PC-9 (cell line): Measurements from ENCODE around the gene CDPF1. TPM values are rescaled to one million over a fixed set of nuclear protein-coding genes. Genes with fewer than 3 reads are reported as not detected.

Experiments
- BruUV-seq: library from RNA; stranded (reverse); fragments of 400-500 nt; replicated peaks from 2 replicates; lab custom pipeline; 2021; lab: Mats Ljungman, UMichigan
- CTCF ChIA-PET: fragments of 300-600 bp; sonication (Branson Sonifier 250); formaldehyde crosslinking; loops from one replicate; lab custom pipeline; 2022; ENCODE audit warnings: antibody characterized with exemption; lab: Charles Lee
- POLR2A ChIA-PET: fragments of 300-600 bp; sonication (Branson Sonifier 250); formaldehyde crosslinking; loops from one replicate; lab custom pipeline; 2022; ENCODE audit warnings: antibody characterized with exemption; ENCODE audit not compliant: unreplicated experiment; lab: Charles Lee
- DNase-seq, 2 experiments: peaks; one replicate each; pipeline versions ENCODE4 v3.0.0 to v3.0.0-alpha.2; 2015 to 2022; ENCODE audit warnings: mixed read lengths in 1 of 2
- H2AFZ ChIP-seq: fragments of 200-600 bp; sonication (generic); 2 replicates; pipeline ENCODE4 v1.8.1; 2017; ENCODE audit warnings: antibody characterized with exemption
- H3F3A ChIP-seq: fragments of 200-600 bp; sonication (generic); 2 replicates; pipeline ENCODE4 v1.8.1; 2017; ENCODE audit warnings: antibody characterized with exemption, mild to moderate bottlenecking, low read depth; ENCODE audit not compliant: insufficient read depth
- H3K27ac ChIP-seq: fragments of 200-600 bp; sonication (generic); 2 replicates; pipeline ENCODE4 v1.6.1; 2016; ENCODE audit warnings: mixed run types
- H3K27me3 ChIP-seq: fragments of 200-600 bp; sonication (generic); 2 replicates; pipeline ENCODE4 v1.6.1; 2016; ENCODE audit warnings: low read depth, mixed run types; ENCODE audit not compliant: insufficient read depth
- H3K36me3 ChIP-seq: fragments of 200-600 bp; sonication (generic); 2 replicates; pipeline ENCODE4 v1.6.1; 2016; ENCODE audit warnings: low read depth, mixed run types
- H3K4me1 ChIP-seq: fragments of 200-600 bp; sonication (generic); replicated peaks from 2 replicates; pipeline ENCODE4 v1.6.1; 2016; ENCODE audit warnings: mixed run types; ENCODE audit not compliant: insufficient read depth
- H3K4me2 ChIP-seq: fragments of 200-600 bp; sonication (generic); 2 replicates; pipeline ENCODE4 v1.6.1; 2017; ENCODE audit warnings: mixed run types
- H3K4me3 ChIP-seq: fragments of 200-600 bp; sonication (generic); 2 replicates; pipeline ENCODE4 v1.6.1; 2016; ENCODE audit warnings: mixed run types
- H3K79me2 ChIP-seq: fragments of 200-600 bp; sonication (generic); 2 replicates; pipeline ENCODE4 v1.6.1; 2017; ENCODE audit warnings: low read depth, mixed run types
- H3K9me2 ChIP-seq: fragments of 200-600 bp; sonication (generic); 2 replicates; pipeline ENCODE4 v1.8.1; 2017; ENCODE audit warnings: mild to moderate bottlenecking; ENCODE audit not compliant: insufficient read depth
- H3K9me3 ChIP-seq: fragments of 200-600 bp; sonication (generic); 2 replicates; pipeline ENCODE4 v1.8.1; 2016; ENCODE audit warnings: low read depth; ENCODE audit not compliant: insufficient read depth
- H4K20me1 ChIP-seq: fragments of 200-600 bp; sonication (generic); 2 replicates; pipeline ENCODE4 v1.8.1; 2017; ENCODE audit not compliant: insufficient read depth
- CTCF ChIP-seq: fragments of 200-600 bp; sonication (generic); conservative IDR thresholded peaks from 2 replicates; pipeline ENCODE4 v1.6.1; 2017; ENCODE audit warnings: mixed run types, antibody characterized with exemption, mild to moderate bottlenecking, moderate library complexity
- EZH2 ChIP-seq: fragments of 200-600 bp; sonication (generic); IDR thresholded peaks from 2 replicates; pipeline ENCODE4 v1.8.0; 2017; ENCODE audit warnings: antibody characterized with exemption, low read depth
- intact Hi-C: fragments of 100-400 bp; cut with micrococcal nuclease; formaldehyde crosslinking; loops from one replicate; pipeline ENCODE4 v1.10.0; 2022; ENCODE audit not compliant: unreplicated experiment
- total RNA-seq: library from RNA; stranded (reverse); gene quantifications from 2 replicates; pipeline ENCODE4 v1.2.3, GENCODE V29; 2021

The CDPF1 gene
- total RNA-seq, 1 experiment from 2014 or later: 16.0 TPM

- H3F3A ChIP-seq: no peaks in the 10 kb centered on the region
- no peaks in the 10 kb centered on the region for H4K20me1 ChIP-seq
- no peaks in the 10 kb centered on the region for H3K79me2 ChIP-seq
- H3K4me2 ChIP-seq: no peak overlapping the region
- intact Hi-C loops: no loop called here
- H3K9me3 ChIP-seq: no peaks in the 10 kb centered on the region
- H3K9me2 ChIP-seq: no peaks in the 10 kb centered on the region
- no peak overlapping the region for H3K4me3 ChIP-seq
- ChIA-PET CTCF (no interaction called here), POLR2A (no interaction called here)
- TF ChIP-seq CTCF (no peak), EZH2 (no peak)
- no peak for DNase-seq
- H3K4me1 ChIP-seq: no peaks in the 10 kb centered on the region
- H3K27ac ChIP-seq: no peak overlapping the region
- H3K27me3 ChIP-seq: no peaks in the 10 kb centered on the region
- no TSS peak for BruUV-seq
- H3K36me3 ChIP-seq: 0 out of 2 replicates have a peak, but pooled peaks cover 6% of the 10 kb centered on the region
- H2AFZ ChIP-seq: no peak overlapping the region
These were observed 30.5 kb downstream of the CDPF1 start for GRCh38 chr22:46219636-46220035.

GRCh38 chr22:46214616-46215015 is 35.5 kb downstream of the CDPF1 start:
- TF ChIP-seq EZH2: no peak
- no peak for TF ChIP-seq CTCF
- POLR2A ChIA-PET: no interaction called here
- CTCF ChIA-PET: no interaction called here
- BruUV-seq: no TSS peak
- no peaks in the 10 kb centered on the region for H3K9me3 ChIP-seq
- no peak overlapping the region for H3K4me3 ChIP-seq
- H3F3A ChIP-seq: no peaks in the 10 kb centered on the region
- intact Hi-C loops: no loop called here
- H2AFZ ChIP-seq: no peak overlapping the region
- no peaks in the 10 kb centered on the region for H3K27me3 ChIP-seq
- H3K9me2 ChIP-seq: no peaks in the 10 kb centered on the region
- no peak for DNase-seq
- no peaks in the 10 kb centered on the region for H3K4me1 ChIP-seq
- H3K36me3 ChIP-seq: no peaks in the 10 kb centered on the region
- no peak overlapping the region for H3K27ac ChIP-seq
- no peaks in the 10 kb centered on the region for H4K20me1 ChIP-seq
- no peak overlapping the region for H3K4me2 ChIP-seq
- H3K79me2 ChIP-seq: no peaks in the 10 kb centered on the region

- H3K27me3 ChIP-seq: no peaks in the 10 kb centered on the region
- H3K4me3 ChIP-seq: no peak overlapping the region
- H3K36me3 ChIP-seq: no peaks in the 10 kb centered on the region
- no peaks in the 10 kb centered on the region for H3F3A ChIP-seq
- no peak overlapping the region for H3K27ac ChIP-seq
- no peaks in the 10 kb centered on the region for H3K4me1 ChIP-seq
- no TSS peak for BruUV-seq
- no peak for DNase-seq
- ChIA-PET POLR2A (no interaction called here), CTCF (no interaction called here)
- H3K9me2 ChIP-seq: no peaks in the 10 kb centered on the region
- H3K79me2 ChIP-seq: no peaks in the 10 kb centered on the region
- no peaks in the 10 kb centered on the region for H4K20me1 ChIP-seq
- TF ChIP-seq EZH2: no peak
- TF ChIP-seq CTCF: no peak
- intact Hi-C loops: no loop called here
- no peak overlapping the region for H2AFZ ChIP-seq
- H3K4me2 ChIP-seq: no peak overlapping the region
- H3K9me3 ChIP-seq: no peaks in the 10 kb centered on the region
These were observed 35.9 kb downstream of the CDPF1 start for GRCh38 chr22:46214149-46214548.
